ENCODE data around the gene RNF4. TPM values are rescaled to one million over a fixed set of nuclear protein-coding genes. Genes with fewer than 3 reads are reported as not detected.

Gene RNF4
- total RNA-seq, 1 experiment from 2014 or later: 92.0 TPM

- H3K9me3 Mint-ChIP-seq: no peaks in the 10 kb centered on the region; a peak in 1 of 5 replicates
- WGBS (ENCODE audit: extremely low coverage, insufficient read length, low lambda C conversion rate): no CpG with 5 or more reads among the region's 35 CpGs
- H3K79me2 ChIP-seq (ENCODE audit: insufficient read depth, low read length): no peaks in the 10 kb centered on the region; the same call in 1 of the 2 replicates
Observed at GRCh38 chr4:2462992-2463762, 5.7 kb upstream of the RNF4 start.

More at GRCh38 chr4:2462992-2463762, 5.7 kb upstream of the RNF4 start:
- Mint-ChIP-seq H3K27me3 (ENCODE audit: low read depth) (peaks cover 38% of the 10 kb centered on the region), H3K36me3 (ENCODE audit: insufficient read depth in 1 of 3, low read depth in 3 of 3) (peaks cover 0 to 7% (median 5%) of the 10 kb centered on the region in 3 experiments; a peak in 5 of 7 replicates), H3K4me3 (peak overlapping the region; percentile 53 to 75), H3K27ac (no peak overlapping the region; a peak in 1 of 7 replicates), H3K4me1 (peaks cover 15 to 24% of the 10 kb centered on the region in 2 experiments)
- Histone ChIP-seq H2BK12ac (ENCODE audit: insufficient read length, low read depth, low read length) (no peak overlapping the region), H3K4me1 (ENCODE audit: insufficient read depth, low read length) (no peaks in the 10 kb centered on the region), H3K4ac (ENCODE audit: low read depth, low read length) (no peak overlapping the region), H3K23me2 (ENCODE audit: insufficient read length, low read depth, low read length, poor library complexity, severe bottlenecking) (peaks cover 5% of the 10 kb centered on the region), H2AK5ac (ENCODE audit: insufficient read length, low read length) (no peak overlapping the region), H3K4me2 (ENCODE audit: insufficient read depth, insufficient read length, low read length) (peak overlapping the region; percentile 32), H3K27me3 (ENCODE audit: insufficient read depth, low read length) (peaks cover 3% of the 10 kb centered on the region; the same call in 1 of the 2 replicates), H2BK120ac (ENCODE audit: low read depth, low read length, poor library complexity, severe bottlenecking) (no peak overlapping the region), H3K23ac (ENCODE audit: insufficient read length, low read depth, low read length) (no peak overlapping the region), H4K8ac (replicated peaks; ENCODE audit: insufficient read length, low read depth, low read length) (no peak overlapping the region), H4K91ac (ENCODE audit: insufficient read length, low read depth, low read length) (no peak overlapping the region), H4K20me1 (ENCODE audit: control insufficient read depth, insufficient read depth, insufficient read length) (no peaks in the 10 kb centered on the region), H3K14ac (ENCODE audit: insufficient read depth, low read length) (no peak overlapping the region), H3K56ac (ENCODE audit: insufficient read length, low read depth, low read length) (no peak overlapping the region), H2BK20ac (ENCODE audit: low read depth, low read length, poor library complexity, severe bottlenecking) (no peak overlapping the region), H3K79me1 (ENCODE audit: insufficient read depth, low read depth, low read length, poor library complexity, severe bottlenecking) (no peaks in the 10 kb centered on the region), H3K27ac (ENCODE audit: insufficient read length, low read depth, low read length) (no peak overlapping the region), H2BK15ac (ENCODE audit: low read depth, low read length) (no peak overlapping the region), H2AFZ (ENCODE audit: low read length) (no peak overlapping the region), H3K18ac (ENCODE audit: insufficient read length, low read depth, low read length) (no peak overlapping the region), H4K5ac (ENCODE audit: insufficient read length, low read depth, low read length) (no peak overlapping the region), H2BK5ac (ENCODE audit: insufficient read length, low read length) (no peak overlapping the region), H3T11ph (ENCODE audit: low read length) (no peak overlapping the region), H3K9me3 (ENCODE audit: control insufficient read depth, low read depth, low read length) (no peaks in the 10 kb centered on the region), H3K9ac (ENCODE audit: extremely low read depth, insufficient read length, low read length) (no peak overlapping the region)
- DNase-seq: peak; percentile 61
- no peak; the same call in 2 of the 3 replicates for TF ChIP-seq CTCF (conservative IDR thresholded peaks at IDR 0.05)
